Measurements from ENCODE around the gene SFT2D1.

- TF ChIP-seq, protein P1, sequence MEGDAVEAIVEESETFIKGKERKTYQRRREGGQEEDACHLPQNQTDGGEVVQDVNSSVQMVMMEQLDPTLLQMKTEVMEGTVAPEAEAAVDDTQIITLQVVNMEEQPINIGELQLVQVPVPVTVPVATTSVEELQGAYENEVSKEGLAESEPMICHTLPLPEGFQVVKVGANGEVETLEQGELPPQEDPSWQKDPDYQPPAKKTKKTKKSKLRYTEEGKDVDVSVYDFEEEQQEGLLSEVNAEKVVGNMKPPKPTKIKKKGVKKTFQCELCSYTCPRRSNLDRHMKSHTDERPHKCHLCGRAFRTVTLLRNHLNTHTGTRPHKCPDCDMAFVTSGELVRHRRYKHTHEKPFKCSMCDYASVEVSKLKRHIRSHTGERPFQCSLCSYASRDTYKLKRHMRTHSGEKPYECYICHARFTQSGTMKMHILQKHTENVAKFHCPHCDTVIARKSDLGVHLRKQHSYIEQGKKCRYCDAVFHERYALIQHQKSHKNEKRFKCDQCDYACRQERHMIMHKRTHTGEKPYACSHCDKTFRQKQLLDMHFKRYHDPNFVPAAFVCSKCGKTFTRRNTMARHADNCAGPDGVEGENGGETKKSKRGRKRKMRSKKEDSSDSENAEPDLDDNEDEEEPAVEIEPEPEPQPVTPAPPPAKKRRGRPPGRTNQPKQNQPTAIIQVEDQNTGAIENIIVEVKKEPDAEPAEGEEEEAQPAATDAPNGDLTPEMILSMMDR (IDR thresholded peaks at IDR 0.05): no peak
- no peak for TF ChIP-seq POLR2A (IDR thresholded peaks at IDR 0.05)
These were observed 23.4 kb downstream of the SFT2D1 start for GRCh38 chr6:166318649-166319600.

Data from body of pancreas (tissue), 4 donors.